HepG2 (cell line): ENCODE results near the gene L1CAM. TPM values are rescaled to one million over a fixed set of nuclear protein-coding genes. Genes with fewer than 3 reads are reported as not detected.

ENCODE experiments used
- ATAC-seq: fragments of 200-7000 bp; cut with Tn5 transposase; 3 replicates; pipeline ENCODE4 v1.9.1; 2020; ENCODE audit warnings: mild to moderate bottlenecking, moderate library complexity
- BruUV-seq: library from RNA; stranded (reverse); fragments of 400-500 nt; replicated peaks from 2 replicates; lab custom pipeline; 2021; lab: Mats Ljungman, UMichigan
- CTCF ChIA-PET: fragments of 300-600 bp; formaldehyde crosslinking; extraction: SDS; loops from one replicate; lab custom pipeline; 2021; ENCODE audit warnings: low total read pairs, inconsistent platforms, low intra/inter-chr PET ratio; lab: Yijun Ruan, JAX
- POLR2A ChIA-PET: fragments of 350-600 bp; sonication (Branson Sonifier 250); formaldehyde crosslinking; loops from one replicate; lab custom pipeline; 2020; ENCODE audit warnings: antibody characterized with exemption, inconsistent platforms; lab: Yijun Ruan, JAX
- DNase-seq: peaks from one replicate; pipeline ENCODE4 v3.0.0-alpha.2; 2015; ENCODE audit warnings: low spot score
- FAIRE-seq: peaks from 3 replicates; lab custom pipeline; 2011; peaks lifted over from hg19 to GRCh38; lab: Jason Lieb, UNC
- H2AFZ ChIP-seq: one replicate; pipeline ENCODE4 v1.6.1; 2011; ENCODE audit warnings: low read length, inconsistent platforms
- H3K27ac ChIP-seq: fragments of 300-600 bp; 3 replicates; pipeline ENCODE4 v1.8.0; 2011; ENCODE audit warnings: mixed run types, mild to moderate bottlenecking, mixed read lengths, low read length, inconsistent platforms; ENCODE audit not compliant: insufficient read depth; ENCODE audit errors: extremely low read length
- H3K27me3 ChIP-seq, 2 experiments: fragments of 200-600 bp in 1 of 2; 2 replicates in 1 of 2; 3 replicates in 1 of 2; pipeline versions ENCODE4 v1.6.0 to v1.8.0; 2011; ENCODE audit warnings: low read length in 2 of 2, mild to moderate bottlenecking in 2 of 2, moderate library complexity in 2 of 2, inconsistent platforms in 1 of 2; ENCODE audit not compliant: insufficient read depth in 2 of 2, control insufficient read depth in 1 of 2
- H3K36me3 ChIP-seq, 2 experiments: fragments of 200-600 bp in 1 of 2; replicated peaks in 1 of 2; 2 replicates in 1 of 2; 3 replicates in 1 of 2; pipeline versions ENCODE4 v1.5.1 to v1.8.0; 2011; ENCODE audit warnings: low read length in 2 of 2, inconsistent platforms in 1 of 2; ENCODE audit not compliant: insufficient read depth in 2 of 2, control insufficient read depth in 1 of 2
- H3K4me1 ChIP-seq: 2 replicates; pipeline ENCODE4 v1.5.1; 2012; ENCODE audit warnings: low read length, inconsistent platforms; ENCODE audit not compliant: insufficient read depth
- H3K4me2 ChIP-seq: 2 replicates; pipeline ENCODE4 v1.6.0; 2011; ENCODE audit warnings: low read depth, low read length, inconsistent platforms
- H3K4me3 ChIP-seq, 3 experiments: fragments of 200-600 bp in 1 of 3; sonication (generic), shearing (Covaris generic) in 1 of 3; replicated peaks in 1 of 3; 2 replicates each; pipeline ENCODE4 v1.5.1; 2011 to 2016; ENCODE audit warnings: low read length in 3 of 3, inconsistent platforms in 2 of 3, low read depth in 2 of 3, mild to moderate bottlenecking in 2 of 3, control low read depth in 1 of 3, mixed read lengths in 1 of 3; ENCODE audit not compliant: insufficient read depth in 1 of 3
- H3K79me2 ChIP-seq: one replicate; pipeline ENCODE4 v1.6.1; 2011; ENCODE audit warnings: low read length, inconsistent platforms; ENCODE audit not compliant: insufficient read depth
- H3K9ac ChIP-seq: 2 replicates; pipeline ENCODE4 v1.6.0; 2011; ENCODE audit warnings: mild to moderate bottlenecking, low read depth, low read length, inconsistent platforms; ENCODE audit not compliant: insufficient read depth
- H3K9me3 ChIP-seq: 2 replicates; pipeline ENCODE4 v1.5.1; 2012; ENCODE audit warnings: mild to moderate bottlenecking, low read length
- H4K20me1 ChIP-seq: 2 replicates; pipeline ENCODE4 v1.6.0; 2011; ENCODE audit warnings: inconsistent platforms, mild to moderate bottlenecking, low read length, moderate library complexity; ENCODE audit not compliant: insufficient read depth
- CTCF ChIP-seq: sonication (generic); formaldehyde crosslinking; IDR thresholded peaks from 2 replicates; pipeline ENCODE4 v1.5.0; 2020; ENCODE audit warnings: mild to moderate bottlenecking, missing genetic modification reagents, moderate library complexity
- FOXA3 ChIP-seq: IDR thresholded peaks from 2 replicates; pipeline ENCODE4 v1.6.1; 2016; ENCODE audit warnings: missing genetic modification reagents, missing compliant biosample characterization
- HHEX ChIP-seq: IDR thresholded peaks from 2 replicates; pipeline ENCODE4 v1.6.1; 2016; ENCODE audit warnings: control low read depth
- MAX ChIP-seq: IDR thresholded peaks from 2 replicates; pipeline ENCODE4 v1.6.1; 2012; ENCODE audit warnings: inconsistent platforms
- RFXAP ChIP-seq: sonication (generic); formaldehyde crosslinking; IDR thresholded peaks from 2 replicates; pipeline ENCODE4 v1.4.0; 2020; ENCODE audit warnings: missing genetic modification reagents, borderline replicate concordance
- SNAI1 ChIP-seq: sonication (generic); formaldehyde crosslinking; IDR thresholded peaks from 2 replicates; pipeline ENCODE4 v1.5.0; 2020; ENCODE audit warnings: mild to moderate bottlenecking, missing genetic modification reagents, borderline replicate concordance
- ZFP91 ChIP-seq: sonication (generic); formaldehyde crosslinking; IDR thresholded peaks from 2 replicates; pipeline ENCODE4 v1.9.0; 2022; ENCODE audit warnings: missing genetic modification reagents, mild to moderate bottlenecking, borderline replicate concordance
- ZNF326 ChIP-seq: sonication (generic); formaldehyde crosslinking; IDR thresholded peaks from 2 replicates; pipeline ENCODE4 v1.4.0; 2020; ENCODE audit warnings: missing genetic modification reagents, borderline replicate concordance
- ZNF382 ChIP-seq: sonication (generic); formaldehyde crosslinking; IDR thresholded peaks from 2 replicates; pipeline ENCODE4 v1.5.0; 2020; ENCODE audit warnings: missing genetic modification reagents, mild to moderate bottlenecking, borderline replicate concordance
- ZNF597 ChIP-seq: sonication (generic); formaldehyde crosslinking; IDR thresholded peaks from 2 replicates; pipeline ENCODE4 v1.5.0; 2020; ENCODE audit warnings: missing genetic modification reagents
- ZNF710 ChIP-seq: sonication (generic); formaldehyde crosslinking; IDR thresholded peaks from 2 replicates; pipeline ENCODE4 v1.5.0; 2020; ENCODE audit warnings: mild to moderate bottlenecking, missing genetic modification reagents, borderline replicate concordance
- ZSCAN21 ChIP-seq: sonication (generic); formaldehyde crosslinking; IDR thresholded peaks from 2 replicates; pipeline ENCODE4 v1.8.0; 2022; ENCODE audit warnings: mild to moderate bottlenecking, missing genetic modification reagents, moderate library complexity, borderline replicate concordance
- ZSCAN5A ChIP-seq: sonication (generic); formaldehyde crosslinking; IDR thresholded peaks from 2 replicates; pipeline ENCODE4 v1.8.0; 2022; ENCODE audit warnings: mild to moderate bottlenecking, missing genetic modification reagents, borderline replicate concordance
- WGBS: methylation state at CpG from one replicate; pipeline ENCODE4 v1.1.6; 2017; ENCODE audit warnings: low lambda C conversion rate; 5-methylcytosine and 5-hydroxymethylcytosine counted together
- in situ Hi-C: cut with HindIII; loops from 2 replicates; pipeline ENCODE4 v1.10.0; 2017; ENCODE audit warnings: low pct_unique_long_range_greater_than_20kb; ENCODE audit not compliant: extremely low pct_ligation_motif_present
- intact Hi-C: fragments of 100-400 bp; cut with micrococcal nuclease; formaldehyde crosslinking; loops from one replicate; pipeline ENCODE4 v1.10.0; 2022; ENCODE audit not compliant: unreplicated experiment
- polyA plus RNA-seq, 8 experiments: library from polyadenylated mRNA; depleted of rRNA in 3 of 8; stranded (reverse) in 7 of 8; unstranded in 1 of 8; fragments of >200 nt; fragmentation: Illumina TruSeq in 4 of 8; extraction: Trizol in 4 of 8; gene quantifications; 2 replicates each; pipeline versions ENCODE4 v1.2.1 to v1.2.3, GENCODE V29; 2011 to 2016; ENCODE audit warnings: low read depth in 4 of 8, missing spikeins in 1 of 8, mixed read lengths in 1 of 8; ENCODE audit not compliant: insufficient read depth in 1 of 8
- total RNA-seq, 5 experiments: library from RNA; depleted of rRNA; stranded (reverse); fragments of >200 nt; fragmentation: Illumina TruSeq; extraction: Trizol; gene quantifications; 2 replicates each; pipeline ENCODE4 v1.2.3, GENCODE V29; 2016; ENCODE audit warnings: low read depth in 1 of 5

The L1CAM gene
- total and polyA plus RNA-seq, 2 of the 13 experiments (the other 11 are each of a cell fraction or from before 2014, with no cell fraction given) = 1.4 to 2.0 TPM

- no peak for TF ChIP-seq SNAI1 (CRISPR knock-in tag)
These were observed 47.8 kb upstream of the L1CAM start (continued) for GRCh38 chrX:153933748-153934147.

GRCh38 chrX:153932220-153932915 is 46.4 kb upstream of the L1CAM start:
- peaks cover 9% of the 10 kb centered on the region for H3K79me2 ChIP-seq
- WGBS = 97% methylated on average over 8 of the region's 13 CpGs
- DNase-seq (no peak), FAIRE-seq (no peak), ATAC-seq (no peak)
- H3K4me3 ChIP-seq = no peak overlapping the region
- CTCF ChIA-PET = no interaction called here
- POLR2A ChIA-PET = no interaction called here
- in situ Hi-C loops (no loop called here), intact Hi-C loops (no loop called here)
- no peak overlapping the region for H3K9ac ChIP-seq
- no peak overlapping the region for H3K27ac ChIP-seq
- H3K4me2 ChIP-seq = no peak overlapping the region
- peaks cover 19% of the 10 kb centered on the region for H3K4me1 ChIP-seq
- no peaks in the 10 kb centered on the region for H3K27me3 ChIP-seq
- no peak overlapping the region for H2AFZ ChIP-seq
- BruUV-seq = no TSS peak
- peaks cover 1 to 8% of the 10 kb centered on the region in 2 experiments; a peak in 1 of 5 replicates for H3K36me3 ChIP-seq
- H4K20me1 ChIP-seq = no peaks in the 10 kb centered on the region
- no peaks in the 10 kb centered on the region for H3K9me3 ChIP-seq
- no peak for TF ChIP-seq ZSCAN5A
- no peak for TF ChIP-seq ZNF382 (CRISPR knock-in tag)
- no peak for TF ChIP-seq ZNF326
- TF ChIP-seq ZNF710 (CRISPR knock-in tag) = no peak
- no peak for TF ChIP-seq MAX
- TF ChIP-seq ZNF597 (CRISPR knock-in tag) = no peak
- no peak for TF ChIP-seq HHEX (CRISPR knock-in tag)
- no peak for TF ChIP-seq RFXAP (CRISPR knock-in tag)
- no peak for TF ChIP-seq FOXA3 (CRISPR knock-in tag)
- no peak for TF ChIP-seq CTCF (CRISPR knock-in tag)
- TF ChIP-seq ZFP91 (CRISPR knock-in tag) = no peak
- TF ChIP-seq ZSCAN21 = no peak
